WI38 (cell line): ENCODE measurements around the gene ABCG4.
"Not testable (repeated sequence)": the region's sequence is repeated elsewhere in the genome, so short reads cannot be mapped to it uniquely, and the experiment has no call there.

Experiments used
- H3K4me3 ChIP-seq: 2 replicates; pipeline ENCODE4 v1.5.1; 2011; ENCODE audit warnings: low read depth, mild to moderate bottlenecking, control low read depth, low read length
- TF ChIP-seq, protein P1 (sequence below): IDR thresholded peaks from 2 replicates; pipeline ENCODE4 v1.5.1; 2012; ENCODE audit warnings: low read depth, mild to moderate bottlenecking, control low read depth, low read length

Gene ABCG4

DNA sequence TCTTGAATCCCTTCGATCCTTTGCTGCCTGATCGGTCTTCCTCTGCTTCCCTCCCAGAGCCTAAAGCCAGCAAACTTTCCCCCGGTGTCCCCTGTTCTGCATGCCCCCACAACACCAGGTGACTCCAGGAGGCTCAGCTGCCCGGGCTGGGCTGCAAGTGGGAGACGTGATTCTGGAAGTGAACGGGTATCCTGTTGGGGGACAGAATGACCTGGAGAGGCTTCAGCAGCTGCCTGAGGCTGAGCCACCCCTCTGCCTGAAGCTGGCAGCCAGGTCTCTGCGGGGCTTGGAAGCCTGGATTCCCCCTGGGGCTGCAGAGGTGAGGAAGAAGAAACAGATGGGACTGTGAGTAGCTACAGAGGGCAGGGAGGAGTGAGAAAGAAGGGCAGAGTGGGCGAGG is 40.0 kb downstream of the ABCG4 start:
- H3K4me3 ChIP-seq, result no peak overlapping the region
- TF ChIP-seq, protein P1, sequence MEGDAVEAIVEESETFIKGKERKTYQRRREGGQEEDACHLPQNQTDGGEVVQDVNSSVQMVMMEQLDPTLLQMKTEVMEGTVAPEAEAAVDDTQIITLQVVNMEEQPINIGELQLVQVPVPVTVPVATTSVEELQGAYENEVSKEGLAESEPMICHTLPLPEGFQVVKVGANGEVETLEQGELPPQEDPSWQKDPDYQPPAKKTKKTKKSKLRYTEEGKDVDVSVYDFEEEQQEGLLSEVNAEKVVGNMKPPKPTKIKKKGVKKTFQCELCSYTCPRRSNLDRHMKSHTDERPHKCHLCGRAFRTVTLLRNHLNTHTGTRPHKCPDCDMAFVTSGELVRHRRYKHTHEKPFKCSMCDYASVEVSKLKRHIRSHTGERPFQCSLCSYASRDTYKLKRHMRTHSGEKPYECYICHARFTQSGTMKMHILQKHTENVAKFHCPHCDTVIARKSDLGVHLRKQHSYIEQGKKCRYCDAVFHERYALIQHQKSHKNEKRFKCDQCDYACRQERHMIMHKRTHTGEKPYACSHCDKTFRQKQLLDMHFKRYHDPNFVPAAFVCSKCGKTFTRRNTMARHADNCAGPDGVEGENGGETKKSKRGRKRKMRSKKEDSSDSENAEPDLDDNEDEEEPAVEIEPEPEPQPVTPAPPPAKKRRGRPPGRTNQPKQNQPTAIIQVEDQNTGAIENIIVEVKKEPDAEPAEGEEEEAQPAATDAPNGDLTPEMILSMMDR, result no peak

- H3K4me3 ChIP-seq, result no peak overlapping the region
- TF ChIP-seq, protein P1, result no peak
These were observed 40.5 kb downstream of the ABCG4 start for GRCh38 chr11:119189393-119189792.

GRCh38 chr11:119190531-119190930 is 41.7 kb downstream of the ABCG4 start:
- H3K4me3 ChIP-seq, result no peak overlapping the region

DNA sequence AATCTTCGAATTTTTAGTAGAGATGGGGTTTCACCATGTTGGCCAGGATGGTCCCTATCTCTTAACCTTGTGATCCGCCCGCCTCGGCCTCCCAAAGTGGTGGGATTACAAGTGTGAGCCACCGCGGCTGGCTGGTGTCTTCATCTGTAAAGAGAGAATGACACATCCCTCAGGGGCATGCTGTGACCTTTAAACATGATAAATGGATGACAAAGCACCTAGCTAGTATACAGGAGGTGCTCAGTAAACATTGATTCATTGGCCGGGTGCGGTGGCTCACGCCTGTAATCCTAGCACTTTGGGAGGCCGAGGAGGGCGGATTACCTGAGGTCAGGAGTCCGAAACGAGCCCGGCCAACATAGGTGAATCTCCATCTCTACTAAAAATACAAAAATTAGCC is 42.4 kb downstream of the ABCG4 start:
- not testable (repeated sequence) for H3K4me3 ChIP-seq

More at GRCh38 chr11:119190531-119190930, 41.7 kb downstream of the ABCG4 start:
- TF ChIP-seq, protein P1, result no peak

- H3K4me3 ChIP-seq, result no peak overlapping the region
- TF ChIP-seq, protein P1, result no peak
These were observed 43.3 kb downstream of the ABCG4 start for GRCh38 chr11:119192111-119192510.

DNA sequence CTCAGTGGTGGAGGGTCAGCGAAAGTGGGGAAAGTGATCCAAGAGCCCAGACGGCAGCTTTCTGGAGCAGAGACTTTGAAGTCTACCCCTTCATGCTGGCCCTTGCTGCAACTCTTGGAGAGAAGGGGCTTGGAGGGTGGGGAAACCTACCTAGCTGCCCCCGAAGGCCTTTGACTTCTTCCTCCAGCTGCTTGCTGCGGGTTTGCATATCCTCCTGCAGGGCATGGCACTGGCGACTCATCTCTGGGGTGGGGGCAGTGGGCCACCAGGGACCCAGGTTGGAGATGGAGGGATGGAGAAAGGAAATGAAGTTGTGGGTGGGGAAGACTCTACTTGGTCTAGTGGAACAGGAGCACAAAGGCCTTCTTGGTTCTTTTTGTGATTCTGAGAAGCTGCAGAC is 44.1 kb downstream of the ABCG4 start:
- TF ChIP-seq, protein P1, result no peak
- no peak overlapping the region for H3K4me3 ChIP-seq

- no peak overlapping the region for H3K4me3 ChIP-seq
- TF ChIP-seq, protein P1, result no peak
These were observed 44.8 kb downstream of the ABCG4 start for GRCh38 chr11:119193626-119194025.

DNA sequence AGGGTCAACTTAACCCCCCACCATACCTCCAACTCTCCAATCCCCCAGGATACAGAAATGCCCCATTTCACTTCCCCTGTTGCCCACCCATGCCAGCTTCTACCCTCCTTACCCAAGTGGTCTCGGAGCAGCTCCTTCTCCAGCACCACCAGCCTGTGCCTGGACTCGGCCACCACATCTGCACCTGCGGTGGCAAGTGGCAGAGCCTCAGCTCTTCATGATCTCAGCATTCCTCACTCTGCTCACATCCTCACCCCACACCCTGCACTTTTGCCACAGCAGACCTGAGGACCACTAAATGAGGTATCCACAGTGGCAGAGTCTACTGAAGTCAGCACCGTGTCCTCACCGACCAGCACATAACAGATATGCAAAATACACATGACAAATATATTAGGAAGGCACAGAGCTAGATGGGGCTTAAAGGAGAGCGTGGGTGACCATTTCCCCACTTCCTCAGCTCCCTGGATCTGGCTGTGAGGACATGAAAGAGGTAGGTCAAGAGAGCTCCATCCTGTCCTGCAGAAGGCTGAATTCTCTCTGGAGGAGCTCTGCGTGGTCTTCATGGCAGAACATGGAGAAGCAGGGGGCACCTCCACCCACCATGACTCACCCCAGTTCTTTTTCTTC is 46.1 kb downstream of the ABCG4 start:
- TF ChIP-seq, protein P1, result no peak
- H3K4me3 ChIP-seq, result no peak overlapping the region
